Glutamatergic neuron (in vitro differentiated cells): ENCODE measurements around the gene PIK3CD. TPM values are rescaled to one million over a fixed set of nuclear protein-coding genes. Genes with fewer than 3 reads are reported as not detected.
"Not testable (repeated sequence)": the region's sequence is repeated elsewhere in the genome, so short reads cannot be mapped to it uniquely, and the experiment has no call there.

Source experiments
- DNase-seq: peaks from one replicate; pipeline ENCODE4 v3.0.0; 2022
- H3K27ac Mint-ChIP-seq: one replicate; pipeline ENCODE4 v1.8.0; 2020; ENCODE audit warnings: mild to moderate bottlenecking, mixed read lengths, inconsistent platforms; ENCODE audit not compliant: unreplicated experiment
- H3K27me3 Mint-ChIP-seq: one replicate; pipeline ENCODE4 v1.8.0; 2020; ENCODE audit warnings: mild to moderate bottlenecking, moderate library complexity, mixed read lengths, inconsistent platforms; ENCODE audit not compliant: unreplicated experiment
- H3K36me3 Mint-ChIP-seq: one replicate; pipeline ENCODE4 v1.8.0; 2020; ENCODE audit warnings: mild to moderate bottlenecking, mixed read lengths, inconsistent platforms; ENCODE audit not compliant: unreplicated experiment
- H3K4me1 Mint-ChIP-seq: one replicate; pipeline ENCODE4 v1.8.0; 2020; ENCODE audit warnings: mild to moderate bottlenecking, low read depth, mixed read lengths, inconsistent platforms; ENCODE audit not compliant: unreplicated experiment
- H3K4me3 Mint-ChIP-seq: one replicate; pipeline ENCODE4 v1.8.0; 2020; ENCODE audit warnings: mild to moderate bottlenecking, mixed read lengths, inconsistent platforms; ENCODE audit not compliant: unreplicated experiment
- H3K9me3 Mint-ChIP-seq: one replicate; pipeline ENCODE4 v1.8.0; 2020; ENCODE audit warnings: mild to moderate bottlenecking, moderate library complexity, mixed read lengths, inconsistent platforms; ENCODE audit not compliant: unreplicated experiment
- CTCF ChIP-seq: fragments of 200-600 bp; sonication (generic); IDR thresholded peaks from one replicate; pipeline ENCODE4 v1.5.0; 2021; ENCODE audit not compliant: partially characterized antibody, unreplicated experiment
- total RNA-seq: library from RNA; stranded (reverse); fragmentation: NEBNext Ultra II Directional; extraction: Animal tissue kit (Norgen Biotek cat#: 25700); gene quantifications from one replicate; pipeline ENCODE4 v1.2.1, GENCODE V29; 2021; ENCODE audit not compliant: unreplicated experiment

The PIK3CD gene
- total RNA-seq, 1 donor from 2014 or later: 39.4 TPM

DNA sequence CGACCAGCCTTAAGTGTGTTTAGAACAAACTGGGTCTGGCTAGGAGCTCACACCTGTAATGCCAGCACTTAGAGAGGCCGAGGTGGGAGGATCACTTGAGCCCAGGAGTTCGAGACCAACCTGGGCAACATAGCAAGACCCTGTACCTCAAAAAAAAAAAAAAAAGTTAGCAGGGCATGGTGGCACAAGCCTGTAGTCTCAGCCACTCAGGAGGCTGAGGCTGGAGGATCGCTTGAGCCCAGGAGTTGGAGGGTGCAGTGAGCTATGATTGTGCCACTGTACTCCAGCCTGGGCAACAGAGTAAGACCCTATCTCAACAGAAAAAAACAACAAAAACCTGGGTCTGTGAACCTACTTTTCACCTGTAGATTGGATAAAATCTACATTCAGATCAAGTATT is 54.6 kb downstream of the PIK3CD start:
- H3K4me1 Mint-ChIP-seq: no peaks in the 10 kb centered on the region

GRCh38 chr1:9710037-9710436 is 58.5 kb downstream of the PIK3CD start:
- no peak for DNase-seq
- no peak for TF ChIP-seq CTCF
- Mint-ChIP-seq H3K4me1 (no peaks in the 10 kb centered on the region), H3K27me3 (no peaks in the 10 kb centered on the region), H3K27ac (no peak overlapping the region), H3K9me3 (peaks cover 2% of the 10 kb centered on the region), H3K4me3 (no peak overlapping the region), H3K36me3 (peaks cover 4% of the 10 kb centered on the region)

More for the DNA sequence above, 54.6 kb downstream of the PIK3CD start:
- no peak overlapping the region for H3K4me3 Mint-ChIP-seq
- no peak for TF ChIP-seq CTCF
- H3K9me3 Mint-ChIP-seq: peaks cover 4% of the 10 kb centered on the region
- no peak overlapping the region for H3K27ac Mint-ChIP-seq
- DNase-seq: no peak
- H3K27me3 Mint-ChIP-seq: no peaks in the 10 kb centered on the region
- peaks cover 15% of the 10 kb centered on the region for H3K36me3 Mint-ChIP-seq

DNA sequence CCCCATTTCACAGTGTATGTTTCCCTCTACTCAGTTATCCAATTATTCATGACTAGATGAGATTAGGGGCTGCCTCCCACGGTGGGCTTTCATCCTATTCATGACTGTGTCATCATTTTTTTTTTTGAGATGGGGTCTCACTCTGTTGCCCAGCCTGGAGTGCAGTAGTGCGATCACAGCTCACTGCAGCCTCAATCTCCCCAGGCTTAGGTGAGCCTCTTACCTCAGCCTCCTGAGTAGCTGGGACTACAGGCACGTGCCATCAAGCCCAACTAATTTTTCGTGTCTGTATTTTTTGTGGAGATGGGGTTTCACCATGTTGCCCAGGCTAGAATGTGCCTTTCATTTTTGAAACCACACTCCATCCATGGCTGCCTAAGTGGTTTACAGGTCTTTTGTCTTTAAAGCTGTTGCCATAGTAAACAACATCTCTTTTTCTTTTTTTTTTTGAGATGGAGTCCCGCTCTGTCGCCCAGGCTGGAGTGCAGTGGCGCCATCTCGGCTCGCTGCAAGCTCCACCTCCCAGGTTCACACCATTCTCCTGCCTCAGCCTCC is 60.0 kb downstream of the PIK3CD start:
- Mint-ChIP-seq H3K9me3 (no peaks in the 10 kb centered on the region), H3K27me3 (no peaks in the 10 kb centered on the region), H3K27ac (no peak overlapping the region), H3K4me3 (no peak overlapping the region), H3K36me3 (peaks cover 4% of the 10 kb centered on the region), H3K4me1 (no peaks in the 10 kb centered on the region)
- TF ChIP-seq CTCF: no peak
- no peak for DNase-seq

DNA sequence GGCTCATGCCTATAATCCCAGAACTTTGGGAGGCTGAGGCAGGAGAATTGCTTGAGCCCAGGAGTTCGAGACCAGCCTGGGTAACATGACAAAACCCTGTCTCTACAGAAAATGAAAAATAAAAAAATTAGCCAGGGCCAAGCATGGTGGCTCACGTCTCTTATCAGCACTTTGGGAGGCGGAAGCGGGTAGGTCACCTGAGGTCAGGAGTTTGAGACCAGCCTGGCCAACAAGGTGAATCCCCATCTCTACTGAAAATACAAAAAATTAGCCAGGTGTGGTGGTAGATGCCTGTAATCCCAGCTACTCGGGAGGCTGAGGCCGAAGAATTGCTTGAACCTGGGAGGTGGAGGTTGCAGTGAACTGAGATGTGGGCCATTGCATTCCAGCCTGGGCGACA is 61.2 kb downstream of the PIK3CD start:
- DNase-seq, H3K4me3 Mint-ChIP-seq, H3K9me3 Mint-ChIP-seq, H3K36me3 Mint-ChIP-seq, H3K4me1 Mint-ChIP-seq, H3K27me3 Mint-ChIP-seq, H3K27ac Mint-ChIP-seq: not testable (repeated sequence)

DNA sequence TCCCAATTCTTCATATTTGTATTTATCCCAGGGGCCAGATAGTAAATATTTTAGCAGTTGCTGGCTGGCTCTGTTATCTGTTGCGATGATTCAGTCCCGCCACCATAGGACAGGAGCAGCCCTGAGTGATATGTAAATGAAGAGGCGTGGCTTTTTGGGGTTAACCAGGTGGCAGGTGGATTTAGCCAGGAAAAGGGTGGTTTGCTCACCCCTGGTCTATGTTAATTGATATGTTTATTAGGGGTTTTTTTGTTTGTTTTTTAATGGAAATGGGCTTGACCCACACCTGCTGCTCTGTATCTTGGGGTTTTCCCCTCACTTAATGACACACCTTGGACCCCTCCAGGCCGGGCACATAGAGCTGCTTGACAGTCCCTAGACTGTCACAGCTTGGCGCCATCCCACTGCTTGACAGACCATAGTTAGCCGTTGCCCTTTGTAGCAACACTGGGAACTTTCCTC is 62.8 kb downstream of the PIK3CD start:
- peaks cover 4% of the 10 kb centered on the region for H3K36me3 Mint-ChIP-seq
- DNase-seq: no peak
- H3K9me3 Mint-ChIP-seq: no peaks in the 10 kb centered on the region
- TF ChIP-seq CTCF: no peak
- H3K4me3 Mint-ChIP-seq: no peak overlapping the region
- peaks cover 4% of the 10 kb centered on the region for H3K27me3 Mint-ChIP-seq
- H3K27ac Mint-ChIP-seq: no peak overlapping the region
- no peaks in the 10 kb centered on the region for H3K4me1 Mint-ChIP-seq
